GM12801 (cell line): ENCODE data around the gene NEDD4.

Experiments used
- CTCF ChIP-seq: IDR thresholded peaks from one replicate; pipeline ENCODE4 v1.5.1; 2011; ENCODE audit warnings: control low read depth; ENCODE audit not compliant: insufficient read length; ENCODE audit errors: extremely low read depth

The NEDD4 gene

GRCh38 chr15:55993111-55993803, at the start of gene NEDD4:
NEDD4 (minus strand) TSS chr15:55993612; CDS start chr15:55993555, 57 bp downstream.
- TF ChIP-seq CTCF, result no peak

GRCh38 chr15:56042498-56042897, 49.1 kb upstream of the NEDD4 start:
- no peak for TF ChIP-seq CTCF

GRCh38 chr15:56042031-56042430, 48.6 kb upstream of the NEDD4 start:
- TF ChIP-seq CTCF, result no peak

DNA sequence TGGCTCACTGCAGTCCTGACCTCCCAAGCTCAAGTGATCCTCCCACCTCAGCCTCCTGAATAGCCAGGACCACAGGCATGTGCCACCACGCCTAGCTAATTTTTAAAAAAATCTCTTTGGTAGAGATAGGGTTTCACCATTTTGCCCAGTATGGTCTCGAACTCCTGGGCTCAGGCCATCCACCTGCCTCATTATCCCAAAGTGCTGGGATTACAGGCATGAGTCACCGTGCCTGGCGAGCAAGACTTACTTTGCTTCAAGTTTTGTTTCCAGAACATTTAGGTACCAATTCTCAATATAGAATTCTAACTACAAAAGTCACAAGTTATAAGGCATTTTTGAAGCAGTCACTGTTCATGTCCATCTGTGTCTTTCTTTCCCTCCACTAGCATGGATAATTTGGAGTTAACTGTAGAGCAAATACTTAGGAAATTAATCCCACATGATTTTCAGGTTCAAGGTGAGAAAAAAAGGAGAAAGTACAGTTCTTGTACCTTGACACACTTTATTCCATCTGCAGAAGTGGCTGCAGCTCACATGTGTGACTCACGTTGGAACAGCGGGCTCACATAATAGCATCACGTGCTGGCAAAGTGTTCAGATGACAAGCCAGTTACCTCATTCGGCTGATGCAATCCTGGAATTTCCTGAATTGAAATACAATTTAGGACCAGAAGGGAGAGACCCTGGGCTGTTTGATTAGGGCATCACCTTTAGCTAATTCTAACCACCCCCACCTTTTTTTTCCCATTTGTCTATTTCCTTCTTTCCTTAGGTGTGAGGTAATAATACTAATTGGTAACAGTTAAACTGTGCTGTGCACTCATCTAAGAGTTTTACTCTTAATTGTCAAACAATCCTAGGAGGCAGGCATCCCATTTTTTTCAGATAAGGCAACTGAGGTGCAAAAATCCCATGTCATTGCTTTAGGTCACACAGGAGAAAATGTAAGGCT, 46.9 kb upstream of the NEDD4 start:
- no peak for TF ChIP-seq CTCF

DNA sequence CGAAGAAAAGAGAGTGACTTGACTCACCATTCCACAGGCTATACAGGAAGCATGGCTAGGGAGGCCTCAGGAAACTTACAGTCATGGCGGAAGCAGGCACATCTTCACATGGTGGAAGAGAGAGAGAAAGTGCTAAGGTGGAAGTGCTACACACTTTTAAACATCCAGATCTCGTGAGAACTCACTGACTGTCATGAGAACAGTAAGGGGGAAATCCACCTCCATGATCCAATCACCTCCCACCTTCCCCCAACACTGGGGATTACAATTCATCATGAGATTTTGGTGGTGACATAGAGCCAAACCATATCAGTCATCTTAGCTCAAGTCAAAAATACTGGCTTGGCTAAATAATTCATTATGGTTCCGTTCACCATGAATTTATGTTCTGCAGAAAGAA, 45.3 kb upstream of the NEDD4 start:
- TF ChIP-seq CTCF, result no peak

GRCh38 chr15:56038015-56038414, 44.6 kb upstream of the NEDD4 start:
- no peak for TF ChIP-seq CTCF

- TF ChIP-seq CTCF, result no peak
Observed at GRCh38 chr15:56036546-56037067, 43.2 kb upstream of the NEDD4 start.
